ENCODE results near the gene B3GNT2.

Gene B3GNT2

GRCh38 chr2:62206024-62206423, 10.1 kb downstream of the B3GNT2 start:
- Mint-ChIP-seq H3K36me3 (ENCODE audit: low read depth) (peaks cover 29% of the 10 kb centered on the region), H3K4me3 (no peak overlapping the region)

GRCh38 chr2:62207491-62207890, 11.6 kb downstream of the B3GNT2 start:
- H3K36me3 Mint-ChIP-seq (ENCODE audit: low read depth), result peaks cover 39% of the 10 kb centered on the region
- no peaks in the 10 kb centered on the region for H3K27me3 Mint-ChIP-seq (ENCODE audit: low read depth)
- H3K9me3 Mint-ChIP-seq, result peaks cover 18% of the 10 kb centered on the region
- H3K4me1 Mint-ChIP-seq (ENCODE audit: low read depth), result peaks cover 44% of the 10 kb centered on the region
- no peak overlapping the region for H3K27ac Mint-ChIP-seq
- H3K4me3 Mint-ChIP-seq, result no peak overlapping the region

More at GRCh38 chr2:62206024-62206423, 10.1 kb downstream of the B3GNT2 start:
- Mint-ChIP-seq H3K27ac (no peak overlapping the region), H3K27me3 (ENCODE audit: low read depth) (no peaks in the 10 kb centered on the region), H3K9me3 (peaks cover 6% of the 10 kb centered on the region), H3K4me1 (ENCODE audit: low read depth) (peaks cover 53% of the 10 kb centered on the region)

GRCh38 chr2:62208074-62208757, 12.3 kb downstream of the B3GNT2 start:
- H3K36me3 Mint-ChIP-seq (ENCODE audit: low read depth), result peaks cover 36% of the 10 kb centered on the region
- no peaks in the 10 kb centered on the region for H3K27me3 Mint-ChIP-seq (ENCODE audit: low read depth)
- peaks cover 20% of the 10 kb centered on the region for H3K9me3 Mint-ChIP-seq
- peak overlapping the region; percentile 5 for H3K27ac Mint-ChIP-seq
- H3K4me3 Mint-ChIP-seq, result no peak overlapping the region
- peaks cover 38% of the 10 kb centered on the region for H3K4me1 Mint-ChIP-seq (ENCODE audit: low read depth)

GRCh38 chr2:62208758-62209114, 12.8 kb downstream of the B3GNT2 start:
- H3K27me3 Mint-ChIP-seq (ENCODE audit: low read depth), result no peaks in the 10 kb centered on the region
- peaks cover 20% of the 10 kb centered on the region for H3K9me3 Mint-ChIP-seq
- H3K4me1 Mint-ChIP-seq (ENCODE audit: low read depth), result peaks cover 37% of the 10 kb centered on the region
- H3K36me3 Mint-ChIP-seq (ENCODE audit: low read depth), result peaks cover 39% of the 10 kb centered on the region
- no peak overlapping the region for H3K4me3 Mint-ChIP-seq
- H3K27ac Mint-ChIP-seq, result peak overlapping the region; percentile 5

- H3K4me3 Mint-ChIP-seq, result no peak overlapping the region
- H3K9me3 Mint-ChIP-seq, result peaks cover 20% of the 10 kb centered on the region
- H3K4me1 Mint-ChIP-seq (ENCODE audit: low read depth), result peaks cover 44% of the 10 kb centered on the region
- H3K27me3 Mint-ChIP-seq (ENCODE audit: low read depth), result no peaks in the 10 kb centered on the region
- H3K27ac Mint-ChIP-seq, result peak overlapping the region; percentile 27
- H3K36me3 Mint-ChIP-seq (ENCODE audit: low read depth), result peaks cover 43% of the 10 kb centered on the region
Observed at GRCh38 chr2:62209427-62209991, 13.6 kb downstream of the B3GNT2 start.

GRCh38 chr2:62215306-62216064, 19.6 kb downstream of the B3GNT2 start:
- Mint-ChIP-seq H3K27me3 (ENCODE audit: low read depth) (no peaks in the 10 kb centered on the region), H3K27ac (no peak overlapping the region), H3K4me3 (no peak overlapping the region), H3K9me3 (peaks cover 17% of the 10 kb centered on the region), H3K4me1 (ENCODE audit: low read depth) (peaks cover 54% of the 10 kb centered on the region), H3K36me3 (ENCODE audit: low read depth) (peaks cover 34% of the 10 kb centered on the region)

GRCh38 chr2:62216113-62216512, 20.2 kb downstream of the B3GNT2 start:
- no peak overlapping the region for H3K27ac Mint-ChIP-seq
- peaks cover 14% of the 10 kb centered on the region for H3K9me3 Mint-ChIP-seq

GRCh38 chr2:62216616-62217015, 20.7 kb downstream of the B3GNT2 start:
- peaks cover 63% of the 10 kb centered on the region for H3K4me1 Mint-ChIP-seq (ENCODE audit: low read depth)
- H3K9me3 Mint-ChIP-seq, result peaks cover 11% of the 10 kb centered on the region
- H3K4me3 Mint-ChIP-seq, result no peak overlapping the region
- no peak overlapping the region for H3K27ac Mint-ChIP-seq
- H3K36me3 Mint-ChIP-seq (ENCODE audit: low read depth), result peaks cover 29% of the 10 kb centered on the region
- no peaks in the 10 kb centered on the region for H3K27me3 Mint-ChIP-seq (ENCODE audit: low read depth)

More at GRCh38 chr2:62216113-62216512, 20.2 kb downstream of the B3GNT2 start:
- Mint-ChIP-seq H3K36me3 (ENCODE audit: low read depth) (peaks cover 30% of the 10 kb centered on the region), H3K4me3 (no peak overlapping the region), H3K4me1 (ENCODE audit: low read depth) (peaks cover 60% of the 10 kb centered on the region), H3K27me3 (ENCODE audit: low read depth) (no peaks in the 10 kb centered on the region)

GRCh38 chr2:62217421-62217820, 21.5 kb downstream of the B3GNT2 start:
- H3K27ac Mint-ChIP-seq, result no peak overlapping the region
- no peaks in the 10 kb centered on the region for H3K27me3 Mint-ChIP-seq (ENCODE audit: low read depth)
- no peak overlapping the region for H3K4me3 Mint-ChIP-seq
- peaks cover 67% of the 10 kb centered on the region for H3K4me1 Mint-ChIP-seq (ENCODE audit: low read depth)
- H3K9me3 Mint-ChIP-seq, result peaks cover 3% of the 10 kb centered on the region
- peaks cover 29% of the 10 kb centered on the region for H3K36me3 Mint-ChIP-seq (ENCODE audit: low read depth)

- peaks cover 71% of the 10 kb centered on the region for H3K4me1 Mint-ChIP-seq (ENCODE audit: low read depth)
- H3K36me3 Mint-ChIP-seq (ENCODE audit: low read depth), result peaks cover 33% of the 10 kb centered on the region
- no peaks in the 10 kb centered on the region for H3K9me3 Mint-ChIP-seq
- no peak overlapping the region for H3K4me3 Mint-ChIP-seq
- no peak overlapping the region for H3K27ac Mint-ChIP-seq
- H3K27me3 Mint-ChIP-seq (ENCODE audit: low read depth), result no peaks in the 10 kb centered on the region
Observed at GRCh38 chr2:62217970-62218369, 22.1 kb downstream of the B3GNT2 start.

GRCh38 chr2:62219407-62220159, 23.7 kb downstream of the B3GNT2 start:
- H3K36me3 Mint-ChIP-seq (ENCODE audit: low read depth), result peaks cover 38% of the 10 kb centered on the region
- H3K27ac Mint-ChIP-seq, result peak overlapping the region; percentile 36

GRCh38 chr2:62221141-62221540, 25.2 kb downstream of the B3GNT2 start:
- Mint-ChIP-seq H3K9me3 (no peaks in the 10 kb centered on the region), H3K27me3 (ENCODE audit: low read depth) (no peaks in the 10 kb centered on the region), H3K27ac (no peak overlapping the region), H3K36me3 (ENCODE audit: low read depth) (peaks cover 45% of the 10 kb centered on the region), H3K4me1 (ENCODE audit: low read depth) (peaks cover 63% of the 10 kb centered on the region), H3K4me3 (no peak overlapping the region)

More at GRCh38 chr2:62219407-62220159, 23.7 kb downstream of the B3GNT2 start:
- H3K9me3 Mint-ChIP-seq, result no peaks in the 10 kb centered on the region
- no peaks in the 10 kb centered on the region for H3K27me3 Mint-ChIP-seq (ENCODE audit: low read depth)
- no peak overlapping the region for H3K4me3 Mint-ChIP-seq
- H3K4me1 Mint-ChIP-seq (ENCODE audit: low read depth), result peaks cover 68% of the 10 kb centered on the region

GRCh38 chr2:62222171-62222570, 26.3 kb downstream of the B3GNT2 start:
- peaks cover 45% of the 10 kb centered on the region for H3K36me3 Mint-ChIP-seq (ENCODE audit: low read depth)
- H3K27me3 Mint-ChIP-seq (ENCODE audit: low read depth), result no peaks in the 10 kb centered on the region
- H3K4me3 Mint-ChIP-seq, result no peak overlapping the region
- H3K9me3 Mint-ChIP-seq, result no peaks in the 10 kb centered on the region
- H3K4me1 Mint-ChIP-seq (ENCODE audit: low read depth), result peaks cover 58% of the 10 kb centered on the region
- peak overlapping the region; percentile 66 for H3K27ac Mint-ChIP-seq

GRCh38 chr2:62222674-62223073, 26.8 kb downstream of the B3GNT2 start:
- peak overlapping the region; percentile 66 for H3K27ac Mint-ChIP-seq

More at GRCh38 chr2:62222674-62223073, 26.8 kb downstream of the B3GNT2 start:
- Mint-ChIP-seq H3K27me3 (ENCODE audit: low read depth) (no peaks in the 10 kb centered on the region), H3K36me3 (ENCODE audit: low read depth) (peaks cover 45% of the 10 kb centered on the region), H3K4me1 (ENCODE audit: low read depth) (peaks cover 60% of the 10 kb centered on the region), H3K4me3 (no peak overlapping the region), H3K9me3 (no peaks in the 10 kb centered on the region)
